Endothelial cell (in vitro differentiated cells): ENCODE data around the gene WWC2. TPM values are rescaled to one million over a fixed set of nuclear protein-coding genes. Genes with fewer than 3 reads are reported as not detected.

Experiments used
- DNase-seq: peaks from one replicate; pipeline ENCODE4 v3.0.0; 2021; ENCODE audit warnings: low spot score
- H3K27ac Mint-ChIP-seq: one replicate; pipeline ENCODE4 v1.8.0; 2021; ENCODE audit warnings: mixed read lengths, inconsistent platforms; ENCODE audit not compliant: unreplicated experiment
- H3K27me3 Mint-ChIP-seq: one replicate; pipeline ENCODE4 v1.8.0; 2021; ENCODE audit warnings: mild to moderate bottlenecking, moderate library complexity, mixed read lengths, inconsistent platforms; ENCODE audit not compliant: unreplicated experiment
- H3K36me3 Mint-ChIP-seq: one replicate; pipeline ENCODE4 v1.8.0; 2021; ENCODE audit warnings: mild to moderate bottlenecking, low read depth, mixed read lengths, inconsistent platforms; ENCODE audit not compliant: unreplicated experiment
- H3K4me1 Mint-ChIP-seq: one replicate; pipeline ENCODE4 v1.8.0; 2021; ENCODE audit warnings: mild to moderate bottlenecking, mixed read lengths, inconsistent platforms; ENCODE audit not compliant: unreplicated experiment
- H3K4me3 Mint-ChIP-seq: one replicate; pipeline ENCODE4 v1.8.0; 2021; ENCODE audit warnings: mild to moderate bottlenecking, mixed read lengths, inconsistent platforms; ENCODE audit not compliant: unreplicated experiment
- H3K9me3 Mint-ChIP-seq: one replicate; pipeline ENCODE4 v1.8.0; 2021; ENCODE audit warnings: mixed read lengths, inconsistent platforms; ENCODE audit not compliant: unreplicated experiment
- CTCF ChIP-seq: fragments of 200-600 bp; sonication (generic); IDR thresholded peaks from one replicate; pipeline ENCODE4 v1.5.0; 2021; ENCODE audit warnings: antibody characterized with exemption; ENCODE audit not compliant: unreplicated experiment
- total RNA-seq: library from RNA; stranded (reverse); fragmentation: NEBNext Ultra II Directional; extraction: Animal tissue kit (Norgen Biotek cat#: 25700); gene quantifications from one replicate; pipeline ENCODE4 v1.2.1, GENCODE V29; 2021; ENCODE audit not compliant: unreplicated experiment

WWC2 gene
- total RNA-seq, 1 donor from 2014 or later: 32.0 TPM

- peaks cover 7% of the 10 kb centered on the region for H3K36me3 Mint-ChIP-seq
- no peak overlapping the region for H3K4me3 Mint-ChIP-seq
- no peak for TF ChIP-seq CTCF
- H3K27me3 Mint-ChIP-seq: peaks cover 2% of the 10 kb centered on the region
- no peak overlapping the region for H3K27ac Mint-ChIP-seq
- no peak for DNase-seq
- H3K9me3 Mint-ChIP-seq: no peaks in the 10 kb centered on the region
- H3K4me1 Mint-ChIP-seq: peaks cover 14% of the 10 kb centered on the region
Measured at GRCh38 chr4:183299464-183299863, 200.4 kb downstream of the WWC2 start.

DNA sequence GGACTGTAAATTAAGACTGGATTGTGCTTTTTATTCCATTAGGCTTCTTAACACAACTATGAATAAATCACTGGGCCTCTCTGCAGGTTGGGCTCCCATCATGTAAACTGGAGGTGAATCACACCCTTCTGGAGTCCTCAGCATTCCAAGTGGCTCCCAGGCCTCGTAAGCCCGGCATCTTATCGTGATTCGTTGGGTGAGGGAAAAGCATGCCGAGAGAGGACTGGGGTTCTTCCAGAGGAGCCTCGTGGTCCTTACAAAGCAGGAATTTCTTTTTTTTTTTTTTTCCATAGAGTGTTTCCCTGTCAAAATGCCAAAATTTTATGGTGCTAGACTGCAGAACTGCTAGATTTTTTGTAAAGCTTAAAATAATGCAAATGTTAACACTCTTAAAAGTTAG lies 201.0 kb downstream of the WWC2 start:
- TF ChIP-seq CTCF: no peak
- peaks cover 14% of the 10 kb centered on the region for H3K4me1 Mint-ChIP-seq
- H3K27ac Mint-ChIP-seq: no peak overlapping the region
- H3K27me3 Mint-ChIP-seq: peaks cover 2% of the 10 kb centered on the region
- DNase-seq: no peak
- H3K9me3 Mint-ChIP-seq: no peaks in the 10 kb centered on the region
- H3K36me3 Mint-ChIP-seq: peaks cover 3% of the 10 kb centered on the region
- H3K4me3 Mint-ChIP-seq: no peak overlapping the region

- no peaks in the 10 kb centered on the region for H3K9me3 Mint-ChIP-seq
- TF ChIP-seq CTCF: no peak
- no peak overlapping the region for H3K27ac Mint-ChIP-seq
- H3K36me3 Mint-ChIP-seq: no peaks in the 10 kb centered on the region
- peaks cover 2% of the 10 kb centered on the region for H3K27me3 Mint-ChIP-seq
- peaks cover 14% of the 10 kb centered on the region for H3K4me1 Mint-ChIP-seq
- H3K4me3 Mint-ChIP-seq: no peak overlapping the region
- DNase-seq: no peak
Measured at GRCh38 chr4:183300655-183301054, 201.6 kb downstream of the WWC2 start.

GRCh38 chr4:183303301-183303700 lies 204.2 kb downstream of the WWC2 start:
- Mint-ChIP-seq H3K9me3 (no peaks in the 10 kb centered on the region), H3K27ac (no peak overlapping the region), H3K4me3 (no peak overlapping the region), H3K36me3 (no peaks in the 10 kb centered on the region), H3K27me3 (no peaks in the 10 kb centered on the region), H3K4me1 (peaks cover 14% of the 10 kb centered on the region)
- DNase-seq: no peak
- TF ChIP-seq CTCF: no peak

GRCh38 chr4:183304067-183304466 lies 205.0 kb downstream of the WWC2 start:
- Mint-ChIP-seq H3K27ac (no peak overlapping the region), H3K27me3 (no peaks in the 10 kb centered on the region), H3K36me3 (no peaks in the 10 kb centered on the region), H3K4me1 (peaks cover 14% of the 10 kb centered on the region), H3K9me3 (no peaks in the 10 kb centered on the region), H3K4me3 (no peak overlapping the region)
- no peak for TF ChIP-seq CTCF
- no peak for DNase-seq
